GM19372 (cell line): ENCODE results near the gene NEMP1.
A peak's percentile ranks its signal among the peaks of the same experiment; 100 is the strongest.

Experiments used
- ATAC-seq: cut with Tn5 transposase; IDR thresholded peaks from one replicate; pipeline ENCODE4 v1.9.1; 2021; ENCODE audit warnings: mild to moderate bottlenecking, low read depth, moderate library complexity; ENCODE audit not compliant: unreplicated experiment

Gene NEMP1

DNA sequence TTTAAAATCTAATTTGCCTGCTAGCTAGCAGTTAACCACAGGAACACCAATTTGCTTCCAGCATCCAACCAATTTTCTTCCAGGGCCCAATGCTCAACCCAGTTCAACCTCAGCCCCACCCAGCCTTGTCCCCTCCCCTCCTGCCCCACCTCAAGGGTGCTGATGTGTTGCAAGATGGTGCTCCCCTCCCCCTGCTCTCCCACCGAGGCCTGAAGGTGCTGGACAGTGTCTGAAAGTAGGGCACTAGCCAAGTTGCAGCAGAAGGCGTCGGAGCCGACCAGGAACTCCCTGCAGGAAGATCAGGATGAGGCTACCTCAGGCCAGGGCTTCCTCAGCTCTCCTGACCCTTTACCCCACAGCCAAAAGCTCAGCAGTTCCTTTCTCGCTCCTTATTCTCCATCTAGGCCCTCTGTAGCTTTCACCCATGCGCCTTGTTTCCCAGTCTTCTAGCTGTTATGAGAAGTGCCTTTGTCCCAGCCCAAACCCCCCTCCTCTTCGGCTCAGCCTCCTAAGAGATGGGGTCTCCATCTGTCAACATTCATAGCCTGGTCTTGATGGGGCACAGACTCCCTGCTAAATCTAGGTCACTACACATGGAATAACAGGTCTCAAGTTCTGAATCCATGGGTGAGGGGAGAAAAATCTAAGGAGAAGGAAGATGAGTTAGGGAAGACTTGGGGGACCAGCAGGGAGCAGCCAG lies 29.0 kb upstream of the NEMP1 start:
- no peak for ATAC-seq

- no peak for ATAC-seq
Observed at GRCh38 chr12:57106021-57106708, 27.6 kb upstream of the NEMP1 start.

DNA sequence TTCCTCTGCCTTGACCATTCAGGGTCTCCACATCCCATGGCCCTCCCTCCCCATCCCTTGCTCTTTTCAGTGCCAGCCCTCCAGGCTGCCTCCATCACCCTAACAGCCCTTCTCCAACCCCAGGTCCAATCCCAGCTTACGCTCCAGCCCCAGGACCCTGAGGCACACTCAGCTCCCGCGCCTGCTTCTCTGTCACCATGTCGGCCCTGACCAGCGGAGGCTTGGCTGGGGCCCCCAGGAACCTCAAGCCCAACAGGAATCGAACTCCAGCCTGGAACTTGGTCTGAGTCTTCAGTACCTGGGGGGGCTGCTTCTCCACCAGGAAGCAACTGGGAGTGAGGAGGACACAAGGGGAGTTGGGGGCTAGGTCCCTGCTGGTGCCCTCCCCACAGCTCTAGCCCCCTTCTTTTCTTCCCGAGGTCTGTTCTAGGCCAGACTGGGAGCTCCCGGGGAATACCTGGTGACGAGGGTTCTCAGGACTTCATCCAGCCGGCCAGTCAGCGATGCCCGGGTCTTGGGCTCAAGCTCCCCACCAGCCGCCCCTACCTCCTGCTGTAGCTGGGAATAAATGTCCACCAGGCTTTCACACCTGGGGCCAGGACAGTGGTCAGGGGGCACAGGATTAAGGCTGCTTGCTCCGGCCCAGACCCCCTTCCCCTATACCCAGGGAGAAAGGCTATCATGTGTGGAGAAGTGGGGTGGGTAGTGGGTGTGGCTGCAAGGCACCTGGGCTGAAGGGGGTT lies 26.6 kb upstream of the NEMP1 start:
- no peak for ATAC-seq

- no peak for ATAC-seq
Observed at GRCh38 chr12:57104292-57104910, 25.8 kb upstream of the NEMP1 start.

GRCh38 chr12:57103856-57104255 lies 25.3 kb upstream of the NEMP1 start:
- no peak for ATAC-seq

GRCh38 chr12:57101892-57102695 lies 23.5 kb upstream of the NEMP1 start:
- no peak for ATAC-seq

DNA sequence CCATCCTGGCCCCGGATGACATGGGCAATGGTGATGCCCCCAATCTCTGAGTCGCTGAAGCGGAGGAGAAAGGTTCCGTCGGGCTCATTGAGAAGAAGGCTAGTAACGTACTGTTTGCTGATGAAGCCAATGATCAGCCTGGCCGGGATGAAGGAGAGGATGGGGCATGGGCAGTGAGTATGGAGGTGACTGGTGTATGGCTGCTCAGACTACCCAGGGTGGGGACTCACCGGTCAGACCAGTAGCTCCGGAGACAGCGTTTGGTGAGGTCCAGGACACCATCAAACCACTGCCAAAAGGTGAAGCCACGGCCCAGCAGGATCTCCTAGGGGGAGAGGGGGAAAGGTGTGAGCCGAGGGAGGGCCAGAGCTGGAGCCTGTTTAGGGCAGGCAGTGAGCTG lies 21.2 kb upstream of the NEMP1 start:
- no peak for ATAC-seq

- ATAC-seq: no peak
Observed at GRCh38 chr12:57099047-57099714, 20.6 kb upstream of the NEMP1 start.

DNA sequence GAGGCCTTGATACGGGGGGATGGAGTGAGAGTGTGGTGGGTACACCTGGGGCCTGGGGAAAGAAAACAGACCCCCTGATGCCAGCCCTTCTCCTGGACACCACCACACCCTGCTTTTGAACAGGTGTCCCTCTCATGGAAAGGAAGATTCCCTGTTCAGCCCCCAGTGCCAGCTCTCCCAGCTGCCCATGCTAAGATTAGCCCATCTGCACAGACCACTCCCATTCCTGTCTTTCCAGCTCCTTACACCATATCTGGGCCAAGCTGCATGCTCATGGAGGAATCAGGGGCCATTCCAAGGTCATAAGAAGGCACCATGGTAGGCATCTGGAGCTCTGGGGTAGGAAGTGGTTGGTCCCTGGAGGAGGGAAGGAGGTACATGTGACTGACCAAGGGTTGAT lies 20.0 kb upstream of the NEMP1 start:
- ATAC-seq: no peak

- no peak for ATAC-seq
Observed at GRCh38 chr12:57097554-57097835, 18.9 kb upstream of the NEMP1 start.

- no peak for ATAC-seq
Observed at GRCh38 chr12:57096748-57097553, 18.4 kb upstream of the NEMP1 start.

DNA sequence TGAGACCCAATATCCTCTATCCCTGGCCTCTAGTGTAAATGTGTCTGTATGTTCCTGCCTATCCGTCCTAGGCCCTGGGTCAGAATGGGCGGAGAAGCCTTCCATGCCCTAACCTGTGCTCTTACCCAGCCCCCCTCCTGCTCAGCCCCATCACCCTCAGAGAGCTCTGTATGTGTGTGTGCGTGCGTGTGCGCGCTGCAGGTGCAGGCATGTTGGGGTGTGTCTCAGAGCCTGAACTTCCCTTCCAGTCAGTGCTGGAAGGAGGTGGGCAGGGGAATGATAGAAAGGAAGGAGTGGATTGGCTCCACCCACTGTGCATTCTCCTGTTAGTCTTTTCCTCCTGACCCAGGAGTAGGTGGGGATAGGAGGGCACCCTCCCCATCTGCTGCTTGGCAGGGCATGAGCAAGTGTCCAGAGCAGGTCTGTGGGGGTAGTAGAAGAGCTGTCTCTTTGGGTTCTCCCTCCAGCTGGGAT lies 17.5 kb upstream of the NEMP1 start:
- ATAC-seq: no peak

DNA sequence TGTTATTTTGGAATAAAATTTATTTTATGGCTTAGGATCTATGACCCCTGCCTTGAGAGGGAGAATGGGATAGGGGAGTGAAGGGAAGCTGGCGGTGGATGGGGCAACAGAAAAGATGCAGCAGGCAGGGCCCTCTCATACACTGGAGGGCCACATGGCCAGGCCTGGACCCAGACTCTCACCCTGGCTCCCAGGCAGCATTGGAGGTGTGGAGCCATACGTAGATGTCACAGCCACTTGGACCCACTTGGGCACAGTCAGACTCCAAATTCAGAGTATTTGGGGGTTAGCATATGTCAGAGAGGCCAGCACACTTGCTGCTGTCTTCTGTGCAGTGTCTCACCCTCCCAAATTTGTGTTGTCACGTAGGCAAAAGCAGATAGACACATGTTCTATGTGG lies 16.8 kb upstream of the NEMP1 start:
- ATAC-seq: no peak

DNA sequence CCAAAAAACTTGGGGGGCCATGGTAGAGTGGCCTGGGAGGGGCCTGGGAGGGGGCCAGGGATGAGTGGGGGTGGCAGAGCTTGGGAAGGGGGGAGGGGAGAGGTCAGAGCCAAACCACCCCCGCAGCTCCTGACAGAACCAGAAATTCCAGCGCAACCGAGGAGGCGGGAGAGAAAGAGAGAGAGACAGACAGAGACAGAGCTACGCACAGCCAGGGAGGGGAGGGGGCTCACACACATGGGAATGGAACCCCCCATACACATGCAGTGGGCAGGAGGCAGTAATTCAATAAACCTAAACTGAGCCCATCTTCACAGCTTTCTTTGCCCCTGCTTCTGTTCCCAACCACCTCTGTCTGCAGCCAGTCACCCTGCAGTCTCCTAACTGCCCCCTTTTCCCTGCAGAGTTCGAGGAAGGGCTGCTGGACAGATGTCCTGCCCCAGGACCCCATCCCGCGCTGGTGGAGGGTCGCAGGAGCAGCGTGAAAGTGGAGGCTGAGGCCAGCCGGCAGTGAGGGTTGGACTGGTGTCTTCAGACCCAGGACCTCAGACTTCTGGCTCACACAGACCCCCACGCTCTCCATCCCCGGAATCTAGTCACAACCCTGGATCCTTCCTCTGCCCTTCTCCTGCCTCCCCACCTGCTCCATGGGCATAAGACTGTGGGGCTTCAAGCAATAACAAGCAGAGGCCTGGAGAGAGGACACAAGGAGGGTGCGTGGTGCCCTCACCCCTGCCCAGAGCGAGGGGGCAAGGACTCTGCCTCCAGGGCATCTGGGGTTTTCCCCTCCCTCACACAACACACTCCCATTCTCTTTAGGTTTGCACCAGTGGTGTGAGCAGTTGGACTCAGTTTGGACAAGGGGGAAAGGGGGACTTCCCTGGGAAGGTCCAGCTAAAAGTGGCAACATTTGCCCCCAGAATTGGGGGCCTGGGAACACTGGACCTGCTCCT lies 15.9 kb upstream of the NEMP1 start:
- no peak for ATAC-seq

GRCh38 chr12:57093415-57094207 lies 15.0 kb upstream of the NEMP1 start:
- ATAC-seq: peak; percentile 37

DNA sequence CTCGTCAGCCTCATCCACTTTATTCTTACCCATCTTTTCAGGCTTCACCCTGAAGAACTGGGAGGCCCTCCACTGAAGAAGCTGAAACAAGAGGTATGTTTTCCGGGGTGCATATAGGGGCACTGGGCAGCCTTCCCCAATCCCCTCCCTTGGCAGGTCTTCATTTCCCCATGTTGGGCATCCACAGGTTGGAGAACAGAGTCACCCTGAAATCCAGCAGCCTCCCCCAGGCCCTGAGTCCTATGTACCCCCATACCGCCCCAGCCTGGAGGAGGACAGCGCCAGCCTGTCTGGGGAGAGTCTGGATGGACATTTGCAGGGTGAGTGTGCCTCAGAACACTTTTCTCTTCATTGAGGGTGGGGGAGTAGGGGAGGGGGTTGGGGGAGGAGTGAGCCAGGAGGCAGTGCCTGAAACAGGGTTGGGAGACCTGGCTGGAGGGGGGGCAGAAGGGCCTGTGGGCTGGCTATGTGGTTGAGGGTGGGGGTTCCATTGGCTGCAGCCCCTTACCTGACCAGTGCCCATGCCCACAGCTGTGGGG lies 14.4 kb upstream of the NEMP1 start:
- ATAC-seq: no peak

DNA sequence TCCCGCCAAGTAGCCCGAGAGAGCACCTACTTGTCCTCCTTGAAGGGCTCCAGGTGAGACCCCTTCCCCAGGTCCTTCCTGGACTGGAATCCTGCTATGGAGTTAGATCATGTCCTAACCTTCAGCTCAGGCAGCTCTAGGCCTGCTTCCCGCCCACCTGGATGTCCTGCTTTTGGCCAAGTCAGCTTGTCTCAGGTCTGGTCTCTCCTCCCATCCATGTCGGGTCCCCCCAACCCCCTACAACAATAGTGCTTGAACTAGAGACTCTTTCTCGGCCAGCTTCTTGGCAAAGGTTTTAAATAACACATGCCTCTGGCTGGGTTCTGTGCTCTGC lies 13.9 kb upstream of the NEMP1 start:
- no peak for ATAC-seq
